Motor neuron (in vitro differentiated cells): Measurements from ENCODE around the gene TRPM4. TPM values are rescaled to one million over a fixed set of nuclear protein-coding genes. Genes with fewer than 3 reads are reported as not detected.
"Not testable (repeated sequence)": the region's sequence is repeated elsewhere in the genome, so short reads cannot be mapped to it uniquely, and the experiment has no call there.

Experiments
- ATAC-seq, 8 experiments: fragments of 200-7000 bp; cut with Tn5 transposase; replicated peaks in 6 of 8; 2 replicates each; pipeline ENCODE4 v1.8.0; 2021; ENCODE audit warnings: mild to moderate bottlenecking in 8 of 8, moderate library complexity in 8 of 8
- H3K27ac ChIP-seq, 2 donors: fragments of 250-450 bp; sonication (Bioruptor Pico); 2 replicates each; pipeline ENCODE4 v1.9.0; 2021; ENCODE audit warnings: antibody characterized with exemption in 2 of 2, mild to moderate bottlenecking in 2 of 2, moderate library complexity in 1 of 2
- H3K4me1 ChIP-seq, 2 donors: fragments of 250-450 bp; sonication (Bioruptor Pico); replicated peaks in 1 of 2; 2 replicates each; pipeline ENCODE4 v1.6.1; 2021; ENCODE audit warnings: antibody characterized with exemption in 2 of 2, mild to moderate bottlenecking in 2 of 2, moderate library complexity in 1 of 2
- H3K4me3 ChIP-seq, 5 donors: fragments of 250-450 bp; sonication (Bioruptor Pico); 2 replicates each; pipeline ENCODE4 v1.9.0; 2021; ENCODE audit warnings: antibody characterized with exemption in 5 of 5, mild to moderate bottlenecking in 5 of 5, moderate library complexity in 4 of 5
- WGBS, 10 experiments: fragments of 450-650 bp; shearing (Covaris generic); methylation state at CpG; one replicate each; pipeline ENCODE4 v1.0.0; 2022; 5-methylcytosine and 5-hydroxymethylcytosine counted together
- in situ Hi-C, 9 experiments: fragments of 400-800 bp; cut with MboI; loops; one replicate each; pipeline ENCODE4 v1.15.0; 2021; ENCODE audit warnings: low sequenced_read_pairs in 9 of 9, low pct_unique_long_range_greater_than_20kb in 2 of 9; ENCODE audit not compliant: unreplicated experiment in 9 of 9
- total RNA-seq, 8 experiments: library from RNA; unstranded; fragments of 300-600 nt; gene quantifications; 2 replicates each; pipeline versions ENCODE4 v1.2.3 to v1.2.4, GENCODE V29; 2022

The TRPM4 gene
- total RNA-seq, 8 experiments from 2014 or later: 7.0 to 46.8 (median 16.4) TPM

DNA sequence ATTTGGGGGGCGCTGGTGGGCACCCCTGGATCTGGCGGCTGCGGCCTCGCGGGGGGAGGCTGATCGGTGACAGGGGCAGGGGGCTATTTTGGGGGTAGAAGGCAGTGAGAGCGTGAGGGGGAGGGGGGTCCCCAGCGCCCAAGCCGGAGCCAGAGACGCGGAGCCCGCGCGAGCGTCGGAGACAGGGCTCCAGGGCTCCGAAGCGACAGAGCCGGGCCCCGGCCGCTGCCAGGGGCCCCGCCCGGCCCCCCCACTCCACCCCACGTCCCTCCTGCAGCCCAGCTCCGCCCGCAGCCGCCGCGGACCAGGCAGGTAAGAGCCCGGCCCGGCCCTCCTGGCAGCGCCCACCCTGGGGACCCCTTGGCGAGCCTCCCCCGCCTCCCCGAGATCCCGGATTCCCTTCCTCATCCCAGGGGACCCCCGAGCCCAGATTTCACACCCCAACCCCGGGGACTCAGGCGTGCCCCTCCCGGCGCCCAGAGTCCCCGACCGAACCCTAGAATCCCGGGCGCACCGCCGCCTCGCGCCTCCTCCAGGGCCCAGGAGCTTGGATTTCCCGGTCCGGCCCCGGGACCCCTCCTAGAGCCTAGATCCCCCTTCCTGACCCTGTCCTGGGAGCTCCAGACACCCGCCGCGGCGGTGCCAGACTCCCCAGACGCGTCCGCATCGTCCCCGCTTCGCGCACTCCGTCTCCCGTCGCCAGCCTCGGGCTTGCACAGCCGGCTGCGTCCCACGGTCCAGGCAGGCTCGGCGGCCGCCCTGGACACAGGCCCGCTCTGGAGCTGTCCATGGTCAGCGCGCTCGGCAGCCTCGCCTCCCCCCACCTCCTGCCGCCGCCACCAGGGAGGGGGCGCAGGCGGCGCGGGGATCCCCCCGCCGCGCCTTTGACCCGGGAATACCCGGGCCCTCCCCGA, 37.9 kb upstream of the TRPM4 start, which contains the start of gene PPFIA3:
TSS of gene PPFIA3 (plus strand) at position 134 of the 914 bp plus-strand sequence. CDS start 8,330 bp downstream, outside the sequence.
- Histone ChIP-seq H3K4me3 (peak within 1 kb of the TSS; percentile 42 to 72 (median 58)), H3K4me1 (peaks cover 10 to 13% of the 10 kb centered on the region in 2 donors), H3K27ac (peak within 1 kb of the TSS; percentile 95 to 97)
- WGBS, 10 experiments: 0% methylated on average over 1 to 11 of the region's 90 CpGs; no CpG with 5 or more reads in 7 of the 10 experiments
- in situ Hi-C loops: no loop called here
- ATAC-seq: peak; percentile 6 to 34 (median 14)

DNA sequence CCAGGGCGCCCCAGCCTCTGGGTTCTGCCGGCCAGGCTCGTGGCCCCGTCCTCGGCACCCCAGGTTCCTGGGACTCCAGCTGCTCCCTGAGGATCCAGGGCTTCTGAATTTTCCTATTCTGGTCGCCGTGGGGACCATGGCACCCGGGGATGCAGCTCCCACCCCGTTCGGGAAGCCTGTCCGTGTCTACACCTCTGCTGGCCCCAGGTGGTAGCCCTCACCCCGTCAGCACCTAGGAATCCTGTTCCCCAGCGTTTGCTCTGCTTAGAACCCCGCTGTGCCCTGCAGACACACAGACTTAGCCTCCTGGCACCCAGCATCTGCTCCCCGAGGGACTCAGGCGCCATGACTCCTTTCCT, 37.3 kb upstream of the TRPM4 start:
- in situ Hi-C loops: no loop called here
- no peak for ATAC-seq
- peak overlapping the region; percentile 42 to 72 (median 58) for H3K4me3 ChIP-seq
- no peak overlapping the region for H3K27ac ChIP-seq
- peaks cover 9 to 13% of the 10 kb centered on the region in 2 donors for H3K4me1 ChIP-seq
- 0 to 63% (median 0%) methylated on average over 1 to 5 of the region's 16 CpGs; no CpG with 5 or more reads in 5 of the 10 experiments for WGBS, 10 experiments

DNA sequence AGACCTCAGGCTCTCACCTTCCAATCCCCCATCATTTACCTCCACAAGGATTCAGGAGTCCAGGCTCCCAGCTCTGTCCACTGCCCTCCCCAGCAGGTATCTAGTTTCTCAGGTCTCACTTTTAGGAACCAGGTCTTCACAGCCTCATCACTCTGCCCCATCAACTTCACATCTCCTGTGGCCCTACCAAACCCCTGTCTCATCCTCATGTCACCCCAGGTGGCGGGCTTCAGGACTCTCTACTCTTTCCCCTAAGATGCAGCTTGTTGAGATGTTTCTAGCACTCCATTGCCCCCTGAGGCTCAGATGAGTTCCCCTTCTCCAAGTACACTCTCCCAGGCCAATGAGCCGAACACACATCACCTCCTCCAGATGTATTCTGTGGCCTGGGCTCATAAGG, 36.7 kb upstream of the TRPM4 start:
- in situ Hi-C loops: no loop called here
- WGBS, 10 experiments: 62 to 100% (median 92%) methylated on average over 1 to 2 of the region's 2 CpGs; no CpG with 5 or more reads in 4 of the 10 experiments
- peaks cover 6 to 14% of the 10 kb centered on the region in 2 donors for H3K4me1 ChIP-seq
- ATAC-seq: no peak
- no peak overlapping the region for H3K27ac ChIP-seq
- H3K4me3 ChIP-seq: peak overlapping the region in 3 of 5 donors; percentile 42 to 72 (median 54)

DNA sequence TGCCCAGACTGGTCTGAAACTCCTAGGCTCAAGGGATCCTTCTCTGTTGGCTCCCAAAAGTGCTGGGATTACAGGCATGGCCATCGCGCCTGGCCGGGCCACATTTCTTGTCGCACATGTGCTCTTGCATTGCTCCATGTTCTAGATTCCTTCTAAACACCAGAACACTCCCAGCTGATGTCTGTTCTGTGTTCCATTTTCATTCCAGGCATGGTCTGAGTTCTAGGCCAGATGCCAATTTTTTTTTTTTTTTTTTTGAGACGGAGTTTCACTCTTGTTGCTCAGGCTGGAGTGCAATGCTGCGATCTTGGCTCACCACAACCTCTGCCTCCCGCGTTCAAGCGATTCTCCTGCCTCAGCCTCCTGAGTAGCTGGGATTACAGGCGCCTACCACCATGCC, 35.8 kb upstream of the TRPM4 start:
- H3K4me1 ChIP-seq: peaks cover 6 to 14% of the 10 kb centered on the region in 2 donors
- H3K27ac ChIP-seq, in situ Hi-C loops, H3K4me3 ChIP-seq, ATAC-seq: not testable (repeated sequence)
- WGBS, 10 experiments: 0 to 95% (median 58%) methylated on average over 1 to 10 of the region's 10 CpGs; no CpG with 5 or more reads in 2 of the 10 experiments

- H3K4me3 ChIP-seq, in situ Hi-C loops, H3K27ac ChIP-seq, ATAC-seq: not testable (repeated sequence)
- WGBS, 10 experiments: 40 to 100% (median 86%) methylated on average over 1 to 7 of the region's 11 CpGs; no CpG with 5 or more reads in 2 of the 10 experiments
- peaks cover 7 to 11% of the 10 kb centered on the region in 2 donors for H3K4me1 ChIP-seq
Observed at GRCh38 chr19:49123285-49123684, 34.3 kb upstream of the TRPM4 start.

GRCh38 chr19:49125025-49125731, 32.4 kb upstream of the TRPM4 start:
- ATAC-seq: peak in 4 of 8 experiments; percentile 4 to 56 (median 8)

GRCh38 chr19:49126575-49126974, 31.0 kb upstream of the TRPM4 start:
- no peak for ATAC-seq
- in situ Hi-C loops: no loop called here
- H3K4me1 ChIP-seq: peaks cover 5 to 16% of the 10 kb centered on the region in 2 donors
- WGBS, 10 experiments: 0 to 100% (median 83%) methylated on average over 1 to 3 of the region's 4 CpGs; no CpG with 5 or more reads in 3 of the 10 experiments
- H3K27ac ChIP-seq: no peak overlapping the region
- no peak overlapping the region for H3K4me3 ChIP-seq

More at GRCh38 chr19:49125025-49125731, 32.4 kb upstream of the TRPM4 start:
- in situ Hi-C loops: no loop called here
- H3K27ac ChIP-seq: no peak overlapping the region
- H3K4me1 ChIP-seq: peaks cover 5 to 16% of the 10 kb centered on the region in 2 donors
- WGBS, 10 experiments: 0 to 100% (median 53%) methylated on average over 2 to 4 of the region's 23 CpGs; no CpG with 5 or more reads in 3 of the 10 experiments
- no peak overlapping the region for H3K4me3 ChIP-seq

GRCh38 chr19:49127225-49127624, 30.4 kb upstream of the TRPM4 start:
- ATAC-seq, in situ Hi-C loops, H3K4me3 ChIP-seq: not testable (repeated sequence)
- peaks cover 5 to 16% of the 10 kb centered on the region in 2 donors for H3K4me1 ChIP-seq
- peak overlapping the region; percentile 77 to 84 for H3K27ac ChIP-seq
- 73 to 100% (median 92%) methylated on average over 3 to 12 of the region's 12 CpGs; no CpG with 5 or more reads in 1 of the 10 experiments for WGBS, 10 experiments

- Histone ChIP-seq H3K4me1 (peaks cover 5 to 16% of the 10 kb centered on the region in 2 donors), H3K27ac (peak overlapping the region; percentile 77 to 84), H3K4me3 (peak overlapping the region; percentile 18 to 36 (median 28))
- in situ Hi-C loops: no loop called here
- ATAC-seq: peak; percentile 90 to 98 (median 94)
- WGBS, 10 experiments: 0 to 100% (median 68%) methylated on average over 1 to 4 of the region's 63 CpGs; no CpG with 5 or more reads in 5 of the 10 experiments
Observed at GRCh38 chr19:49127674-49128544, 29.7 kb upstream of the TRPM4 start.

DNA sequence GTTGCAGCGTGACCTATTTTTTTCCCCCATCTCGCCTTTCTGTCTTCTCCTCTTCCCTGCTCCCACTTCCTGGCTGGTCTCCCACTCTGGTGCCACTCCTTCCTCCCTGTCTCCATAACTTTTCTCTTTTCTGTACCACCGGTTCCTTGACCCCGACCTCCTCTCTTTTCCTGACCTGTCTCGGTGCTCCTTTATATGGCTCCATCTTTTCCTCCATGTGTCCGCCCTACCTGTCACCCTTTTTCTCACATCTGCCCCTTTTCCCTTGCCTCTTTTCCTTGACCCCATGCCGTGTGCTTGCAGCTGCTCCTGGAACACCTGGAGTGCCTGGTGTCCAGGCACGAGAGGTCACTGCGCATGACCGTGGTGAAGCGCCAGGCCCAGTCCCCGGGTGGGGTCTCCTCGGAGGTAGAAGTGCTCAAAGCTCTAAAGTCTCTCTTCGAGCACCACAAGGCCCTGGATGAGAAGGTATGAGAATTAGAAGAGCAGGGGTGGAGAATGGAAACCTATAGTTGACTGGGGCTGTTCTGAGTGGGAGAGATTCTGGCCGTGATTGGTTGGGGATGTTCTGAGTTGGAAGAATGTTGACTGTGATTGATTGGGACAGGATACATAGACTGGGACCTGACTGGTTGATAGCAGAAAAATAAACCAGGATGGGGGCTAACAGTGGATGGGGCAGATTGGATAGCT, 28.9 kb upstream of the TRPM4 start:
- Histone ChIP-seq H3K4me1 (peaks cover 5 to 16% of the 10 kb centered on the region in 2 donors), H3K27ac (peak overlapping the region; percentile 72 to 83), H3K4me3 (peak overlapping the region; percentile 11 to 36 (median 28))
- peak in 4 of 8 experiments; percentile 4 to 32 (median 11) for ATAC-seq
- 7 to 89% (median 42%) methylated on average over 2 to 12 of the region's 15 CpGs; no CpG with 5 or more reads in 1 of the 10 experiments for WGBS, 10 experiments
- in situ Hi-C loops: no loop called here

GRCh38 chr19:49129238-49129583, 28.4 kb upstream of the TRPM4 start:
- peak in 4 of 8 experiments; percentile 23 to 52 (median 35) for ATAC-seq
- Histone ChIP-seq H3K4me1 (peaks cover 5 to 16% of the 10 kb centered on the region in 2 donors), H3K4me3 (peak overlapping the region; percentile 11 to 36 (median 28)), H3K27ac (peak overlapping the region; percentile 72 to 83)
- WGBS, 10 experiments: 8% methylated on average over 5 of the region's 16 CpGs; no CpG with 5 or more reads in 9 of the 10 experiments
- in situ Hi-C loops: no loop called here
